Ammon's horn (tissue), 1 donor: ENCODE results near the gene OR6C4.
"Not testable (repeated sequence)": the region's sequence is repeated elsewhere in the genome, so short reads cannot be mapped to it uniquely, and the experiment has no call there.

Experiments
- DNase-seq: peaks from one replicate; pipeline ENCODE4 v3.0.0-alpha.2; 2016; ENCODE audit warnings: low spot score

Gene OR6C4

DNA sequence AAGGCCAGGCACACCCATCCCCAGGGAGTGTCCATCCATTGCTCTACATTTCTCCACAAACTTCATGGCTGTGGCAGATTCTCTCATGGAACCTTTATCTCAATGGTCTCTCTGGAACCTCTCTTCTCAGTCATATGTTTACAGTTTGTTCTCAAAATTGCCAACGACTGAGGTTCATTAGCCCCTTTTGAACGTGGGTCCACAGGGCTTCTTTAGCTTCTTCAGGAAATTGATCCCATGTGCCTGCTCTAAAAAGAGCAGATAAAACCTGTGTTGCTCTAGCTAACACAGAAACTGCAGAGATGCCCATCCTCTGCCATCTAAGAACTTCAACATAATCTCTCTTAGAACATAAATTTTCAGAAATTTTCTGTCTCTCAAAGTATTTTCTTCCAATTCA lies at the start of gene OR6C4:
OR6C4 (plus strand) TSS at position 301 of the 400 bp plus-strand sequence. CDS start 1,625 bp downstream, outside the sequence.
- DNase-seq: no peak

GRCh38 chr12:55499810-55500252 lies 49.6 kb upstream of the OR6C4 start:
- no peak for DNase-seq

DNA sequence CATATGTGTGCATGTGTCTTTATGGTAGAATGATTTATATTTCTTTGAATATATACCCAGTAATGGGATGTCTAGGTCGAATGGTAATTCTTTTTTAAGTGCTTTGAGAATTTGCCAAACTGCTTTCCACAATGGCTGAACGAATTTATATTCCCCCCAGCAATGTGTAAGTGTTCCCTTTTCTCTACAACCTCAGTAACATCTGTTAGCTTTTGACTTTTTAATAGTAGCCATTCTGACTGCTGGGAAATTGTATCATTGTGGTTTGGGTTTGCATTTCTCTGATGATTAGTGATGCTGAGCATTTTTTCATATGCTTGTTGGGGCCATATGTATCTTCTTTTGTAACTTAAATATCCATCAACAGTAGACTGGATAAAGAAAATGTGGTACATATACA lies 47.8 kb upstream of the OR6C4 start:
- no peak for DNase-seq

DNA sequence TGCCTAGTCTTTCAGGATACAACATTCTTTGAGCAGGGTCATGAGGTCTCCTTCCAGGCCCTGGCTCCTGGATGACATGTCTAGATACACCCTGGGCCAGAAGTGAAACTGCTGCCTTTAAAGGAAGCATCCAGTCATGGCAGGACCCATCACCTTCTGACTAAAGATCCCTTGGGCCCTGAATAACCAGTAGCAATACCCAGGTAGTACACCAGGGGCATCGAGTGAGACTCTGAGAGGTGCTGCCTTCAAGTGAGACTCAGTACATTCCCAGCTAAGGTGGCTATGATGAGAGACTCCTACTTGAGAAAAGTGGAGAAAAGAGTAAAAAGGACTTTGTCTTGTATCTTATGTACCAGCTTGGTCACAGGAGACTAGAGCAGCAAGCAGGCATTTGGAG lies 33.7 kb upstream of the OR6C4 start:
- DNase-seq: no peak

DNA sequence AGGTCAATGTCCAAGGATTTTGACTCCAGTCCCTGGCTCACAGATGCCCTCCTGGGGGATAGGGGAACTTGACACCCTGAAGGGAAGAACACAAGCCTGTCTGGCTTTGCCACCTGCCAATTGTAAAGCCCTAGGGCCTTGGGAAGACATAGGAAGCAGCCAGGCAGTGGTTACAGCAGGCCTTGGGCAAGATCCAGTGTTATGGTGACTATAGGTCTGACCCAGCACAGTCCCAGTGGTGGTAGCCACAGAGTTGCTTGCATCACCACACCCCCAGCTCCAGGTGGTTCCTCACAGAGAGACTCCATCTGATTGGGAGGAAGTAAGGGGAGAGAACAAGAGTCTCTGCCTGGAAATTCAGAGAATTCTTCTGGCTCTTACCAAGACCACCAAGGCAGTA lies 33.0 kb upstream of the OR6C4 start:
- DNase-seq: no peak

DNA sequence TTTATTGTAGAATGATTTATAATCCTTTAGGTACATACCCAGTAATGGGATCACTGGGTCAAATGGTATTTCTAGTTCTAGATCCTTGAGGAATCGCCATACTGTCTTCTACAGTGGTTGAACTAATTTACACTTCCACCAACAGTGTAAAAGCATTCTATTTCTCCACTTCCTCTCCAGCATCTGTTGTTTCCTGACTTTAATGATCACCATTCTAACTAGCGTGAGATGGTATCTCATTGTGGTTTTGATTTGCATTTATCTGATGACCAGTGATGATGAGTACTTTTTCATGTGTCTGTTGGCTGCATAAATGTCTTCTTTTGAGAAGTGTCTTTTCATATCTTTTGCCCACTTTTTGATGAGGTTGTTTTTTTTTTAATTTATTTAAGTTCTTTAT lies 1.2 kb upstream of the OR6C4 start:
- DNase-seq: not testable (repeated sequence)

GRCh38 chr12:55548756-55549155 lies 646 bp upstream of the OR6C4 start:
- no peak for DNase-seq

GRCh38 chr12:55554296-55554695 lies 4.9 kb downstream of the OR6C4 start:
- no peak for DNase-seq

- DNase-seq: not testable (repeated sequence)
These were observed 20.7 kb downstream of the OR6C4 start for GRCh38 chr12:55570060-55570459.

GRCh38 chr12:55570689-55571088 lies 21.3 kb downstream of the OR6C4 start:
- not testable (repeated sequence) for DNase-seq

DNA sequence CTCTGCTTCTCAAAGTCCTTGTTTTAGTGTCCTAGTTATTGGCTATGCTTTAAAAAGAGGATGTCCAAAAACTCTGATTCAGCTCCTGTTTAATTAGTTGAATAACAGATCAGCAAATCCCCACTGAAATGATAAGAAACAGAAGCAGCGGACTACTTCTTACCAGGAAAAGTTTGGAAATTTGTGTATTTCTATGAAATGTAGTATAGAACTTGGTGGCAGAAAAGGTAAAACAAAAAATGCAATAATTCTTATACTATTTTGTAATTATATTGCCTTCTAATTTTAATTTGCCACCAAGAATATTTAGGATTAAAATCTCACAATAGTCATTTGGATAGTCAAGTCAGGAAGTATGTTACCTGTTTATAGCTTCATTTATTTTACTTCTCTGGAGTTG lies 22.8 kb downstream of the OR6C4 start, which contains the start of gene OR2AP1:
OR2AP1 (plus strand) TSS at position 301 of the 400 bp plus-strand sequence. CDS start 1,947 bp downstream, outside the sequence.
- no peak for DNase-seq

DNA sequence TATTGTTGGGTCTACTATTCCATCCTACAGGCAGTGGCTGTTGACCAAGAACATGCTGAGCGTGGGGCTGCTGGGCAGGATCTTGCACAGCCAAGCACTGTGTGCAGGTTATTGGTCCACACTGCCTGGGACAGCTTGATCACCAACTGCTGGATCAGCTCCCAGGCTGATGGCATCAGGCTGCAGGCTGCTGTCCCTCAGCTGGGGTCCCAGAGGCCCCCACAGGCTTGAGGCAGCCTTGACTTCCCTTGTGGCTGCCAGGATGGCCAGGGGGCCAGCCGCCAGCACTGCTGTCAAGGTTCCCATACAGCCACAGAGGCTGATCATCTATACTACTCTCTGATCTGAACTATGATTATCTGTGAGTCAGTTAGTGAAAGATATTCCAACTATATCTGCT lies 32.7 kb downstream of the OR6C4 start:
- no peak for DNase-seq

DNA sequence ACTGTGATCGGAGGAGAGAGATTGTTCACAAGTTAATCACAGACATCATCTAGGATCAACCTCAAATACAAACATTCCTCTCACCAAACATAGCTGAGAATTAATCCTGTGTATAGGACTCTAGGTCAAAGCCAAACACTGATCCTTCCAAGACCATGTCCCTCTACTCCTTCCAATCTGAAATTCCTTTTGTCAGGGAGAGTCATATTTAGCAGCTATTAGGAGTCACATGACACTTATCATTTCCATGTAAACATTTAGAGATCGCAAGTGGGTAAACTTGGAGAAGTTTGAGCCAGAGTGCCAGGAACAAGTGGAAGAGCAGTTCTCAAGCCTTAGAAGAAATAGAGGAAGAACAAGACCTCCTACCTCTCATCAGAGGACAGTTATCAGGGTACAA lies 36.4 kb downstream of the OR6C4 start:
- no peak for DNase-seq

- DNase-seq: not testable (repeated sequence)
These were observed 40.8 kb downstream of the OR6C4 start for GRCh38 chr12:55590152-55590551.
